A673 (cell line): ENCODE measurements around the gene ZNF408. TPM values are rescaled to one million over a fixed set of nuclear protein-coding genes. Genes with fewer than 3 reads are reported as not detected.

Source experiments
- BruUV-seq: library from RNA; stranded (reverse); fragments of 400-500 nt; replicated peaks from 2 replicates; lab custom pipeline; 2021; lab: Mats Ljungman, UMichigan
- CTCF ChIA-PET: fragments of 300-600 bp; sonication (Branson Sonifier 250); formaldehyde crosslinking; loops from one replicate; lab custom pipeline; 2022; ENCODE audit warnings: antibody characterized with exemption; lab: Charles Lee
- POLR2A ChIA-PET: fragments of 300-600 bp; sonication (Branson Sonifier 250); formaldehyde crosslinking; loops from one replicate; lab custom pipeline; 2022; ENCODE audit warnings: antibody characterized with exemption; ENCODE audit not compliant: low non-redundant PET; lab: Charles Lee
- DNase-seq: peaks from one replicate; pipeline ENCODE4 v3.0.0-alpha.2; 2015; ENCODE audit warnings: low spot score
- H3K27ac ChIP-seq: fragments of 200-600 bp; sonication (generic); 2 replicates; pipeline ENCODE4 v1.5.1; 2016; ENCODE audit warnings: mixed run types, low read depth, mild to moderate bottlenecking, mixed read lengths, antibody characterized with exemption, low read length; ENCODE audit not compliant: poor library complexity, severe bottlenecking
- H3K27me3 ChIP-seq: fragments of 200-600 bp; sonication (generic); replicated peaks from 2 replicates; pipeline ENCODE4 v1.6.1; 2017; ENCODE audit warnings: mixed run types, low read depth, mild to moderate bottlenecking, mixed read lengths, antibody characterized with exemption, low read length; ENCODE audit not compliant: insufficient read depth, poor library complexity
- H3K36me3 ChIP-seq: fragments of 200-600 bp; sonication (generic); 2 replicates; pipeline ENCODE4 v1.6.1; 2016; ENCODE audit warnings: mixed run types, mild to moderate bottlenecking, mixed read lengths, antibody characterized with exemption, low read length; ENCODE audit not compliant: insufficient read depth, poor library complexity, severe bottlenecking
- H3K4me1 ChIP-seq: fragments of 200-600 bp; sonication (generic); 2 replicates; pipeline ENCODE4 v1.6.1; 2017; ENCODE audit warnings: mixed run types, mild to moderate bottlenecking, mixed read lengths, antibody characterized with exemption, low read length; ENCODE audit not compliant: insufficient read depth, poor library complexity, severe bottlenecking
- H3K4me3 ChIP-seq: fragments of 200-600 bp; sonication (generic); 2 replicates; pipeline ENCODE4 v1.5.1; 2016; ENCODE audit warnings: low read depth, mixed run types, mild to moderate bottlenecking, mixed read lengths, low read length; ENCODE audit not compliant: poor library complexity, severe bottlenecking
- H3K9me3 ChIP-seq: fragments of 200-600 bp; sonication (generic); 2 replicates; pipeline ENCODE4 v1.6.1; 2016; ENCODE audit warnings: mixed run types, low read depth, mild to moderate bottlenecking, mixed read lengths, antibody characterized with exemption, low read length; ENCODE audit not compliant: poor library complexity, severe bottlenecking
- CTCF ChIP-seq: fragments of 300-800, 200-600 bp; sonication (generic); conservative IDR thresholded peaks from 2 replicates; pipeline ENCODE4 v1.5.1; 2017; ENCODE audit warnings: low read depth, mild to moderate bottlenecking, antibody characterized with exemption, low read length, moderate library complexity, mixed read lengths
- EZH2 ChIP-seq: fragments of 200-600 bp; sonication (generic); IDR thresholded peaks from 2 replicates; pipeline ENCODE4 v1.6.1; 2017; ENCODE audit warnings: borderline replicate concordance, low read depth, mild to moderate bottlenecking, mixed read lengths, antibody characterized with exemption, low read length; ENCODE audit not compliant: poor library complexity, severe bottlenecking
- intact Hi-C: fragments of 100-400 bp; cut with micrococcal nuclease; formaldehyde crosslinking; loops from one replicate; pipeline ENCODE4 v1.10.0; 2022; ENCODE audit not compliant: unreplicated experiment
- total RNA-seq: library from RNA; stranded (reverse); gene quantifications from 2 replicates; pipeline ENCODE4 v1.2.3, GENCODE V29; 2021

ZNF408 gene
- total RNA-seq, 1 experiment from 2014 or later: 40.1 TPM

GRCh38 chr11:46693597-46694012 is 7.2 kb upstream of the ZNF408 start:
- H3K36me3 ChIP-seq: peaks cover 26% of the 10 kb centered on the region
- BruUV-seq: no TSS peak
- DNase-seq: no peak
- ChIA-PET POLR2A (no interaction called here), CTCF (no interaction called here)
- no peaks in the 10 kb centered on the region for H3K9me3 ChIP-seq
- intact Hi-C loops: no loop called here
- no peaks in the 10 kb centered on the region for H3K27me3 ChIP-seq
- H3K4me1 ChIP-seq: no peaks in the 10 kb centered on the region
- H3K4me3 ChIP-seq: no peak overlapping the region
- H3K27ac ChIP-seq: no peak overlapping the region
- TF ChIP-seq CTCF: no peak
- TF ChIP-seq EZH2: no peak

DNA sequence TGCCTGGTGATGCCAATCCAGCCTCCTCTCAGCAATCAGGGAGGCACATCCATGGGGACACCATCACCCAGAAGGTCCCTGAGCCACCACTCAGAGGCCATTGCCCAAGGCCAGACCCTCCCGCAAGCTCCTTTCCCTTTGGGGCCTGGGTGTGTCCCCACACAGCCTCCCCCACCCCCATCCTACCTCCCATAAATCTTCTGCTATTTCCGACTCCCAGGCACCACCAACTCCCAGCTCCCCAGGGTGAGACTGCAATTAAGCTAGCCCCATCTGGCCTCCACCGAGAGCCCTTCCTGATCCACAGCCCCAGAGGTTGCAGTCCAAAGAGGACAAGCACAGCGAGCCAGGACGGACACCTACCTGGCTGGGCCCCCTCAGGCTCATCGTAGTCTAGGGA is 6.8 kb upstream of the ZNF408 start:
- no peaks in the 10 kb centered on the region for H3K27me3 ChIP-seq
- intact Hi-C loops: no loop called here
- no peaks in the 10 kb centered on the region for H3K9me3 ChIP-seq
- DNase-seq: no peak
- CTCF ChIA-PET: interaction anchor here (0.6 kb wide), 2 partner anchors 87 to 859 kb away, joined by 5 to 8 read pairs; no protein-coding TSS in a partner anchor
- no peaks in the 10 kb centered on the region for H3K4me1 ChIP-seq
- H3K4me3 ChIP-seq: no peak overlapping the region
- H3K27ac ChIP-seq: peak overlapping the region; percentile 13
- TF ChIP-seq CTCF (no peak), EZH2 (no peak)
- peaks cover 26% of the 10 kb centered on the region for H3K36me3 ChIP-seq
- POLR2A ChIA-PET: no interaction called here
- no TSS peak for BruUV-seq

GRCh38 chr11:46694607-46695006 is 6.2 kb upstream of the ZNF408 start:
- H3K9me3 ChIP-seq: no peaks in the 10 kb centered on the region
- H3K27me3 ChIP-seq: no peaks in the 10 kb centered on the region
- BruUV-seq: no TSS peak
- no peak for TF ChIP-seq EZH2
- TF ChIP-seq CTCF: no peak
- H3K4me3 ChIP-seq: no peak overlapping the region
- ChIA-PET POLR2A (no interaction called here), CTCF (interaction anchor here (0.6 kb wide), 2 partner anchors 87 to 859 kb away, joined by 5 to 8 read pairs; no protein-coding TSS in a partner anchor)
- no peaks in the 10 kb centered on the region for H3K4me1 ChIP-seq
- peak overlapping the region; percentile 13 for H3K27ac ChIP-seq
- H3K36me3 ChIP-seq: peaks cover 26% of the 10 kb centered on the region
- no peak for DNase-seq
- intact Hi-C loops: no loop called here
